Activated CD4-positive, alpha-beta memory T cell treated with anti-CD3 and anti-CD28 coated beads, Interleukin-2, amount 10 ng/mL, durations not matched to agents 7 days and 5 days (primary cell): Measurements from ENCODE around the gene WDR45B. TPM values are rescaled to one million over a fixed set of nuclear protein-coding genes. Genes with fewer than 3 reads are reported as not detected.

Experiments
- CTCF ChIA-PET: fragments of 350-600 bp; sonication (Branson Sonifier 250); formaldehyde crosslinking; loops from one replicate; lab custom pipeline; 2021; ENCODE audit warnings: antibody characterized with exemption, inconsistent platforms; lab: Charles Lee
- POLR2A ChIA-PET: fragments of 350-600 bp; sonication (Branson Sonifier 250); formaldehyde crosslinking; loops from one replicate; lab custom pipeline; 2021; ENCODE audit warnings: antibody characterized with exemption; lab: Charles Lee
- DNase-seq: peaks from one replicate; pipeline ENCODE4 v3.0.0-alpha.2; 2020
- H3K27ac Mint-ChIP-seq: one replicate; pipeline ENCODE4 v1.8.0; 2021; ENCODE audit warnings: mild to moderate bottlenecking, mixed read lengths
- H3K27me3 Mint-ChIP-seq: one replicate; pipeline ENCODE4 v1.8.0; 2021; ENCODE audit warnings: mixed read lengths
- H3K36me3 Mint-ChIP-seq: one replicate; pipeline ENCODE4 v1.8.0; 2021; ENCODE audit warnings: low read depth, mixed read lengths
- H3K4me1 Mint-ChIP-seq: one replicate; pipeline ENCODE4 v1.8.0; 2021; ENCODE audit warnings: mixed read lengths
- H3K4me3 Mint-ChIP-seq: one replicate; pipeline ENCODE4 v1.8.0; 2021; ENCODE audit warnings: mild to moderate bottlenecking, mixed read lengths
- H3K9me3 Mint-ChIP-seq: one replicate; pipeline ENCODE4 v1.8.0; 2021; ENCODE audit warnings: mixed read lengths
- total RNA-seq, 2 experiments: library from RNA; stranded (reverse); gene quantifications; one replicate each; pipeline ENCODE4 v1.2.3, GENCODE V29; 2021

The WDR45B gene
- 10 to 100 TPM; 41.0 to 42.9 TPM for total RNA-seq

DNA sequence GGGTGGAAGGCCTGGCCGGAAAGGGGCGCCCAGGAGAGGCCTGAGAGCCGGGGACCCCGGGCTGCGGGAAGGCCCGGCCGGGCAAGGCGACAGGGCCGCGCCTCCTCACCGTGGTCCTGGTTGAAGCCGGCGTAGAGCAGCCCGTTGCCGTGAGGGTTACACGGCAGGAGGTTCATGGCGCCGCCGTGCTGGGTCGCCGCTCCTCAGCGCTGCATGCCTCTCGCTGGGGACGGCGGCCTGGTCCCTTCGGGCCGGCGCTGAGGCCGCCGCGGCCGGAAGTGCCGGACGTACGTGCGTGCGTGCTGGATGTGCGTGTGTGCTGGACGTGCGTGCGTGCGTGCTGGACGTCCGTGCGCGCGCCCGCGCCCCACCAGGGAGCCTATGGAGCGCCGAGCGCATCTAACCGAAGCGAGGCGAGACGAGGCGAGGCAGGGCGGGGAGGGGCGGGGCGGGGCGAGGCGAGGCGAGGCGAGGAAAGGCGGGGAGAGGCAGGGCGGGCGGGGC, at the start of gene WDR45B:
Gene WDR45B (minus strand): TSS at position 280 of the 504 bp plus-strand sequence. CDS start 104 bp downstream, at position 176.
- POLR2A ChIA-PET = interaction anchor here (0.6 kb wide), 1 partner anchor 29 kb away, joined by 3 read pairs; no protein-coding TSS in a partner anchor

DNA sequence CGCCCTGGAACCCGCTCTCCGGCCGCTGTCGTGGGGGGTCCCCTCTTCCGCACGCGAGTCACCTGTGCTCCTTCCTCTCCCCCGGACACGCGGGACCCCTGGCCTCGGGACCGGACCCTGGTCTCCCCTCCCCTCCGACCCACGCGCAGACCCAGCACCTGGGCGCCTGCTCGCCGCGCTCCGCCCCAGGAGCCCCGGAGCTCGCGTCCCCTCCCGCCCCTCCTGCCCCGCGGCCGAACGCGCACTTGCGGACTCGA, 49.5 kb upstream of the WDR45B start:
- Mint-ChIP-seq H3K36me3 (peaks cover 6% of the 10 kb centered on the region), H3K9me3 (peaks cover 9% of the 10 kb centered on the region), H3K27ac (no peak overlapping the region), H3K27me3 (peaks cover 21% of the 10 kb centered on the region), H3K4me3 (no peak overlapping the region), H3K4me1 (peaks cover 12% of the 10 kb centered on the region)
- ChIA-PET POLR2A (interaction anchor here (2.2 kb wide), 1 partner anchor 19 kb away, joined by 11 read pairs; the partner anchor contains the start of gene FN3KRP), CTCF (no interaction called here)
- DNase-seq = no peak

More for the DNA sequence above, at the start of gene WDR45B:
- DNase-seq = peak; percentile 92
- CTCF ChIA-PET = no interaction called here
- H3K9me3 Mint-ChIP-seq = no peaks in the 10 kb centered on the region
- H3K36me3 Mint-ChIP-seq = peaks cover 26% of the 10 kb centered on the region
- H3K27ac Mint-ChIP-seq = peak within 1 kb of the TSS; percentile 82
- no peaks in the 10 kb centered on the region for H3K27me3 Mint-ChIP-seq
- peaks cover 25% of the 10 kb centered on the region for H3K4me1 Mint-ChIP-seq
- H3K4me3 Mint-ChIP-seq = peak within 1 kb of the TSS; percentile 80

DNA sequence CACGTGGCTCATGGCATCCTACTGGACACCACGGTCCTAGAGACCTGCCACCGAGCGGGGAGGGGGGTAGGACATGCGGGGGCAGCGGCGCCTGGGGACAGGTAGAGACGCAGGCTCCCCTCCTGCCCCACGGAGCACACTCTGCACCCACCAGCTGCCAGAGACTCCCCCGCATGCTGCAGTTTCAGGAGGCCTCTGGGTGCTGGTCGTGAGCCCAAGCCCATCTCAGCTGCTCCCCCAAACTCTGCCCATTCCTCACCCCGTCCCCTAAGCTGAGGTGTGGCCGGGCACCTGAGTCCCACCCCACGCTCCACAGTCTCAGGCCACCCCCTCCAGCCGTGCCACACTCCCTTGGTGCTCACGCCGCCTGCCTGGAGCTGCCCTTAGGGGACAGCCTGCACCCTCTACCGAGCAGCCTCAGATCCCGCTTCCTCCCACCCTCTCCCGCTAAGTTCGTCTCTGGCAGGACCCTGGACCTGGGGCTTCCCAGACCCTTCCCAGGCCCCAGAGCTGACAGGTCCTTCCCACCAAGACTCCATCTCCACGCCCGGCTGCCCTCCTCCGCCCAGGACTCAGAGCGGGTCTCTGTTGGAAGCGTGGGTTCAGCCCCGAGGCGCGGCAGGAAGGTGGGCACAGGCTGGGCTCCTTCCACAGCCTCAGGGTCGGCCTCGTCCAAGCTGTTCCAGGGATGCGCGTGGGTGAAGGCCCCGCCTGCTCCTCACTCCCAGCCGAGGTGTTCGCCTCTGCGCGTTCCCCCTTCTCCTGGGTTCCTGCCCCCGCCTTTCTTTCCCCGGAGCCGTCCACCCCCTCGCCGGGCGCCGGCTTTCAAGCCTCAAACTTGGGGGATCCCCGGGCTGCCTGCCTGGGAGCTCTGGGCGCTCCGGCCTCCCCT, 48.9 kb upstream of the WDR45B start:
- no peak overlapping the region for H3K27ac Mint-ChIP-seq
- POLR2A ChIA-PET = interaction anchor here (1.0 to 2.2 kb wide), 2 partner anchors 19 to 105 kb away, joined by 4 to 11 read pairs; partner anchors contain the start of gene FN3KRP
- CTCF ChIA-PET = no interaction called here
- H3K27me3 Mint-ChIP-seq = peaks cover 21% of the 10 kb centered on the region
- peaks cover 9% of the 10 kb centered on the region for H3K9me3 Mint-ChIP-seq
- no peak for DNase-seq
- peak overlapping the region; percentile 30 for H3K4me3 Mint-ChIP-seq
- H3K36me3 Mint-ChIP-seq = peaks cover 6% of the 10 kb centered on the region
- H3K4me1 Mint-ChIP-seq = peaks cover 12% of the 10 kb centered on the region

DNA sequence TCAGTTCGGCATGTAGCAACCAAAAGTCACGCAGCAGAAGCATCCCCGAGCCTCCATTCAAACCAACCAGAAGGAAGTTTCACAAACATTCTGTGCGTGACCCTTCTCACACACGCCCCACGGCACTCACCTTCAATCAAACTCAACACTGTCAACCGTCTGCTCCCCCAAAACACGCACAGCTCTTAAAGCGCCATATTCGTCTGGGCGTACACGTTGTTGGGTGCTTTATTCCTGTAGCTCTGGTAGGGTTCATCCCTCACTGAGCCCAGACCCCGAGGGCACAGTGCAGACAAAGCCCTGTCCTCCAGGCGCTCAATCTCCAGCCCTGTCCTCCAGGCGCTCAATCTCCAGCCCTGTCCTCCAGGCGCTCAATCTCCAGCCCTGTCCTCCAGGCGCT, 48.0 kb upstream of the WDR45B start:
- Mint-ChIP-seq H3K4me1 (peaks cover 12% of the 10 kb centered on the region), H3K9me3 (peaks cover 9% of the 10 kb centered on the region), H3K27me3 (peaks cover 21% of the 10 kb centered on the region), H3K4me3 (no peak overlapping the region), H3K36me3 (peaks cover 6% of the 10 kb centered on the region), H3K27ac (no peak overlapping the region)
- ChIA-PET POLR2A (interaction anchor here (1.0 to 2.2 kb wide), 2 partner anchors 20 to 105 kb away, joined by 4 to 11 read pairs; partner anchors contain the start of gene FN3KRP), CTCF (no interaction called here)
- DNase-seq = no peak

DNA sequence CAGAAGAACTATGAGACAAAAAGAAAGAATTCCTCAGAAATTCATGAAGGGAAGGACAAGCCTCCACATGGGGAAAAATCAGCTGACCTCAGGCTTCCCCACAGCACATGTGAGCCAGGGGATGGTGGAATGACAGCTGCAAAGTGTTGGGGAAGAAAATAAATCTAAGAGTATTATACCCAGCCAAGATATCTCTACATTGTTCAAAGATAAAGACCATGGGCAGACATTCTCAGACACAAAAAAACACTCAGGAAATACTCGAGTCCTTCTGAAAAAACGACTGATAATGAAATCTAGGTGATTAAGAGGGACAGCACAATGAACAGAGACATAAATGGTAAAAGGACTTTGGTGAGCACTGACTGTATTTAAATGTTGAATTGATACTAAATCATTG, 46.4 kb upstream of the WDR45B start:
- H3K4me3 Mint-ChIP-seq = no peak overlapping the region
- H3K4me1 Mint-ChIP-seq = peaks cover 12% of the 10 kb centered on the region
- H3K27ac Mint-ChIP-seq = no peak overlapping the region
- no peak for DNase-seq
- peaks cover 6% of the 10 kb centered on the region for H3K36me3 Mint-ChIP-seq
- ChIA-PET CTCF (no interaction called here), POLR2A (no interaction called here)
- peaks cover 9% of the 10 kb centered on the region for H3K9me3 Mint-ChIP-seq
- peaks cover 21% of the 10 kb centered on the region for H3K27me3 Mint-ChIP-seq

DNA sequence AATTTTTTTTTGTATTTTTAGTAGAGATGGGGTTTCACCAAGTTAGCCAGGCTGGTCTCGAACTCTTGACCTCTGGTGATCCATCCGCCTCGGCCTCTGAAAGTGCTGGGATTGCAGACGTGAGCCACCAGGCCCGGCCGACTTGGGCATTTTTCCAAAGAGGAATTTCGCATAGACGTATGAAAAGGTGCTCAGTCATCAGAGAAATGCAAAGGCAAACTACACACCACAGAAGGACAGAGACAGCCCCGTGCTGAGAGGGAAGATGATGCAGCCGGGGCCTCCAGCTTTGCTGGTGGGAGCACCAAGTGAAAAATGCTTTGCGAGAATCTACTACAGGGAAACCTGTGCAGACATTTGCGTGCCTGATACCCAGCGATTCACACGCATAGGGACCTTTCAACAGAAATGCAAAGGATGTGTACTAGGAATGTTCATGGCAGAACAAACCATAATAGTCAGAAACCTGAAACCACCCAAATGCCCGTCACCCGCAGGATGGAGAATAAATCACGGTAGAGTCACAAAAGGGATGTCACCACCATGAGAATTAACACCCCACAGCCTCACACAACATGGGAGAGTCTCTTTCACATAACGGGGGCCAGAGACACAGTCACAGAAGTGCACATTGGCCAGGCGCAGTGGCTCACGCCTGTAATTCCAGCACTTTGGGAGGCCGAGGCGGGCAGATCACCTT, 45.1 kb upstream of the WDR45B start:
- POLR2A ChIA-PET = no interaction called here
- peaks cover 14% of the 10 kb centered on the region for H3K27me3 Mint-ChIP-seq
- H3K9me3 Mint-ChIP-seq = peaks cover 9% of the 10 kb centered on the region
- no peak overlapping the region for H3K4me3 Mint-ChIP-seq
- H3K4me1 Mint-ChIP-seq = peaks cover 5% of the 10 kb centered on the region
- H3K27ac Mint-ChIP-seq = no peak overlapping the region
- H3K36me3 Mint-ChIP-seq = peaks cover 6% of the 10 kb centered on the region
- CTCF ChIA-PET = no interaction called here
- no peak for DNase-seq

DNA sequence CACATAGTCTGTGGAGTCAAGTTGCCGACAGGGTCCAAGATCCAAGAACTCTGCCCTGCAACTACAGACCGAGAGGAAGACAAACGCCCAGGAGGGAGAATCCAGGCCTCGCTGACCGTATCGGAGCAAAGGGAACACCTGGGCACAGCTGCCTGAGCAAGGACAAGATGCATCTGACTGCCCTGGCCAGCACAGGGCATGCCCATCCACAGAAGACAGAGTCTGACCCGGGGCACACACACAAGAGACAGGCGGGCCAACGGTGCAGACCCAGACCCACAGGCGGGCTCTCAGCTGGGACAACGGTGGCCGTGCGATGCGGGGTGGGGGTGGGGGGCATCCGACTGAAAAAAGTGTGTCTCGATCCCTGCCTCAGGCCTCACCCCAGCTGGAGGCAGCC, 44.0 kb upstream of the WDR45B start:
- Mint-ChIP-seq H3K4me1 (peaks cover 4% of the 10 kb centered on the region), H3K36me3 (peaks cover 6% of the 10 kb centered on the region), H3K27me3 (peaks cover 13% of the 10 kb centered on the region), H3K4me3 (no peak overlapping the region), H3K27ac (no peak overlapping the region), H3K9me3 (peaks cover 9% of the 10 kb centered on the region)
- POLR2A ChIA-PET = no interaction called here
- DNase-seq = no peak
- CTCF ChIA-PET = no interaction called here

DNA sequence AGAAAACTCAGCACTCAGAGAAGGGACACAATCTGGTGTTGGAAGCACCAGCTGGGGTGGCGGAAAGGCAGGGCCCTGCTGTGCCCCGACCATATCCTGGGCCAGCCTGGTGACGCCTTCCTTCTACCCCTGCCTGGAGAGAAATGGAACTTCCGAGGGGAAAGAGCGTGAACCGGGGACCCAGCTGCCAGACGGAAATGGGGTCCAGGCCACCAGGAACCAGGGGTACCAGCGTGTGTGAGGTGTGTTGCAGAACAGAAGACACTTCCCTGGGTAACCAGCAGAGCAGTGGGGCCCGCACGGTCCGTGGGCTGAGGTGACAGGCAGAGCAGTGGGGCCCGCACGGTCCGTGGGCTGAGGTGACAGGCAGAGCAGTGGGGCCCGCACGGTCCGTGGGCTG, 43.5 kb upstream of the WDR45B start:
- CTCF ChIA-PET = no interaction called here
- H3K27me3 Mint-ChIP-seq = peaks cover 7% of the 10 kb centered on the region
- H3K4me3 Mint-ChIP-seq = no peak overlapping the region
- POLR2A ChIA-PET = no interaction called here
- H3K4me1 Mint-ChIP-seq = no peaks in the 10 kb centered on the region
- no peak for DNase-seq
- H3K9me3 Mint-ChIP-seq = peaks cover 9% of the 10 kb centered on the region
- no peak overlapping the region for H3K27ac Mint-ChIP-seq
- H3K36me3 Mint-ChIP-seq = peaks cover 6% of the 10 kb centered on the region

DNA sequence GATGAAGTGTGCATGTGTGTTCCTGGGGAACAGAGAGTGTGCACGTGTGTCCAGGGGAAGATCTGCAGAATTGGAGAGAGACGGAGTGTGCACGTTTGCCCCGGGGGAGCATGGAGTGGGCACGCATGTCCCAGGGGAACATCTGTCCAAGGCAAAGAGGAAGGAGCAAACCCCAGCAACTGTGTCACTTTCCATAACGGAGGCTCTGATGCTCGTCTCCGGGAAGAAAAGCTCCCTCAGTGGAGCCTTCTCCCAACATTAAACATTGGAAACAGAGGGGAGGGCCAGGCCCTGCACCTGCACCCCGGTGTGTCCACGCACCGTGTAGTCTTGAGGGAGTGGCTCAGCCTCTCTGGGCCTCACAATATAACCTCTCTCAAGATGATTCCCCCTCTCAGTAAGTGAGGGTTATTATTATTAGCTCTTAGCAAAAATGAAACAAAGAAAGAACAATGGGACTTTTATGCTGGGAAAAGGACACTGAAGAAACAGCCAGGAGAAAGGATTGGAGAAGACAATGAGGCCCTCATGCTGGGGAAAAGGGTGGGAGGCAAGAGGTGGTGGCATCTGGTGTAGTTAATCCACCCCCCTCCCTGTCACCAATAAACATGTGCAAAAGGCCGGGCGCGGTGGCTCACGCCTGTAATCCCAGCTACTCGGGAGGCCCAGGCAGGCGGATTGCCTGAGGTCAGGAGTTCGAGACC, 42.7 kb upstream of the WDR45B start:
- CTCF ChIA-PET = no interaction called here
- H3K27me3 Mint-ChIP-seq = peaks cover 3% of the 10 kb centered on the region
- no peaks in the 10 kb centered on the region for H3K4me1 Mint-ChIP-seq
- peaks cover 6% of the 10 kb centered on the region for H3K36me3 Mint-ChIP-seq
- DNase-seq = no peak
- POLR2A ChIA-PET = no interaction called here
- no peak overlapping the region for H3K4me3 Mint-ChIP-seq
- H3K27ac Mint-ChIP-seq = no peak overlapping the region
- H3K9me3 Mint-ChIP-seq = peaks cover 9% of the 10 kb centered on the region

DNA sequence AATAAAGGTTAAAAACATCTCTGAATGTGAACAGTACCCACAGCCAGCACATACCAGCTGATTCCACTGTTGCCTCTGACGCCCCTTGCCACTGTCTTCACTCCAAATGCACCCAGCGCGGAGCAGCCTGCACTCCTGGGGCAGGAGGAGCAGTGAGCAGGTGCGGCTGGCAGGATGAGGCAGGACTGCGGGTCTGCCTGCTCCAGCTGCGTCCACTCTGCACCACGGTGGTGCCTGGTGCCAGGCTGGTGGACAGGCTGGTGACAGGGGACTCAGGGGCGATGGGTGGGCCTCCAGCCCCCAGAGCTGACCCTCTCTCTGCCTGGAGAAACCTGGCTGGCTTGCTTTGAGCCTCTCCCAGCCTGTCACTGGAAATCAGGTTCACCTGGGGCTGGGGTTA, 40.8 kb upstream of the WDR45B start:
- Mint-ChIP-seq H3K9me3 (peaks cover 2% of the 10 kb centered on the region), H3K36me3 (no peaks in the 10 kb centered on the region), H3K4me1 (no peaks in the 10 kb centered on the region), H3K27ac (no peak overlapping the region), H3K27me3 (no peaks in the 10 kb centered on the region), H3K4me3 (no peak overlapping the region)
- DNase-seq = no peak
- POLR2A ChIA-PET = no interaction called here
- CTCF ChIA-PET = no interaction called here

DNA sequence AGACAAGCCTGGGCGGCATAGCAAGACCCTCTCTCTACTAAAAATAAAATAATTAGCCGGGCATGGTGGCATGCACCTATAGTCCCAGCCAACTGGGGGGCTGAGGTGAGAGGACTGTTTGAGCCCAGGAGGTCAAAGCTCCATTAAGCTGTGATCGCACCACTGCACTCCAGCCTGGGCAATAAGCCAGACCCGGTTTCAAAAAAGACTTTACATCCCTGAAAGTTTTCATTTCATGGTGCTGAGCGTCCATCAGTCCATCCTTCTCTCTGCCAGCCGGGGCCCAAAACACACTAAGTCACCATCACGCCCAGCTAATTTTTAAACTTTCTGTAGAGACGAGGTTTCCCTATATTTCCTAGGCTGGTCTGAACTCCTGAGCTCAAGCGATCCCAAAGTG, 39.6 kb upstream of the WDR45B start:
- Mint-ChIP-seq H3K36me3 (no peaks in the 10 kb centered on the region), H3K4me3 (no peak overlapping the region), H3K9me3 (no peaks in the 10 kb centered on the region), H3K4me1 (no peaks in the 10 kb centered on the region), H3K27ac (no peak overlapping the region), H3K27me3 (no peaks in the 10 kb centered on the region)
- DNase-seq = no peak
- ChIA-PET CTCF (no interaction called here), POLR2A (no interaction called here)

DNA sequence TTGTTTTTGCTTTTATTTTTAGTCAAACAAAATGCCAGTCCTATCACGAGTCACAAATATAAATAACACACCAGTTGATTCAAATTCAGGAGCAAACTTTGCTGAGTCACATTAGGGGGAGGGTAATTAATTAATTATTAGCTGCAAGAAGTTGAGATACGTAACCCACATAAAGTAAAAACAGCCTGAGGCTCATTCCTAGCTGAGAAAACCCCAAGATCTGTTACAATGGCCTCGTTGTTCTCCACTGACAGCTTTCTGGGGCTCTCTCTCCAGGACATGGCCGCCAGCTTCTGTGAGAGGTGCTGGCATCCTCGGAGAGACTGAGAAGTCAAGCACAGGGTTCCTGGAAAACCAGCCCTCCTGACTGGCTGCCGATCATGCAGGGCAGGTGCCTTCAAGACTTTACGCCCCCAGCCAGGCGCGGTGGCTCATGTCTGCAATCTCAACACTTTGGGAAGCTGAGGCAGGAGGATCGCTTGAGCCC, 39.2 kb upstream of the WDR45B start:
- Mint-ChIP-seq H3K27me3 (no peaks in the 10 kb centered on the region), H3K27ac (no peak overlapping the region), H3K4me3 (no peak overlapping the region), H3K36me3 (no peaks in the 10 kb centered on the region), H3K4me1 (no peaks in the 10 kb centered on the region), H3K9me3 (no peaks in the 10 kb centered on the region)
- ChIA-PET POLR2A (no interaction called here), CTCF (no interaction called here)
- no peak for DNase-seq
